ENCODE measurements around the gene TMEM62. TPM values are rescaled to one million over a fixed set of nuclear protein-coding genes. Genes with fewer than 3 reads are reported as not detected.
"Not testable (repeated sequence)": the region's sequence is repeated elsewhere in the genome, so short reads cannot be mapped to it uniquely, and the experiment has no call there.

Gene TMEM62
- polyA plus RNA-seq, 3 donors: 8.2 to 25.3 (median 10.3) TPM

DNA sequence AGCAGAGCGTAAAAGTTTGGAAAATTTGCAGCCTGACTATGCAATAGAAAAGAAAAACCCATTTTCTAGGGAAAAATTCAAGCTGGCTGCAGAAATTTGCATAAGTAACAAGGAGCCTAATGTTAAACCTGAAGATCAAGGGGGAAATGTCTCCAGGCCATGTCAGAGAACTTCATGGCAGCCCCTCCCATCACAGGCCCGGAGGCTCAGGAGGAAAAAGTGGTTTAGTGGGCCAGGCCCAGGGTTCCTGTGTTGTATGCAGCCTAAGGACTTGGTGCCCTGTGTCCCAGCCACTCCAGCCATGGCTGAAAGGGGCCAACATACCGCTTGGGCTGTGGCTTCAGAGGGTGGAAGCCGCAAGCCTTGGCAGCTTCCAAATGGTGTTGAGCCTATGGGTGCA is 65.2 kb downstream of the TMEM62 start:
- H3K27ac ChIP-seq (ENCODE audit: low read depth, low read length): not testable (repeated sequence)
- 93 to 100% (median 97%) methylated on average over 4 of the region's 4 CpGs for WGBS, 3 donors

- 96 to 98% (median 96%) methylated on average over 3 of the region's 3 CpGs for WGBS, 3 donors
- no peak overlapping the region for H3K27ac ChIP-seq (ENCODE audit: low read depth, low read length)
These were observed 65.6 kb downstream of the TMEM62 start for GRCh38 chr15:43198992-43199391.

DNA sequence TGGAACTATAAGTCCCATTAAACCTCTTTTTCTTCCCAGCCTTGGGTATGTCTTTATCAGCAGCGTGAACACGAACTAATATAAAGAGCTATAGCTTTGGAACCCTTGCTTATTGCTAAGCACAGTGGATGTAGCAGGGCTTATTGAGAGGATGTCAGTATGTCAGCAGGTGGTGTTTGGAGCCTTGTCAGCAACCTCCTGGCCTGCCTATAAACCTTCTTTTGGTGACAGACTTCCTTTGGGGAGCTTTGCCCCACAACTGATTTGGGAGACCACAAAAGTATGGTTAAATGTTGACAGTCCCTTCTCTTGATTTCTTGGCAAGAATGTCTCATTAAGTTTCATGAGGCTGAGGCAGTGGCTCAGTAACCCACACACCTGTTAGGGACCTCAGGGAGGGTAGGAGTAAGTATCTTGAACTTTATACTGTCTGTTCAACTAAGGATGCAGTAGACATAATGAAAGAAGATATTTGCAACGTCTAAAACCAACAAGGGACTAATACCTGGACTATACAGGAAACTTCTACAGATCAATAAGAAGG is 66.6 kb downstream of the TMEM62 start:
- 76 to 90% (median 89%) methylated on average over 3 of the region's 3 CpGs for WGBS, 3 donors
- H3K27ac ChIP-seq (ENCODE audit: low read depth, low read length): no peak overlapping the region

- 30 to 39% (median 33%) methylated on average over 8 of the region's 8 CpGs for WGBS, 3 donors
- H3K27ac ChIP-seq (ENCODE audit: low read depth, low read length): no peak overlapping the region
These were observed 70.9 kb downstream of the TMEM62 start for GRCh38 chr15:43204016-43204901.

GRCh38 chr15:43206054-43206453 is 72.7 kb downstream of the TMEM62 start:
- WGBS, 3 donors: 65 to 90% (median 87%) methylated on average over 5 of the region's 5 CpGs
- H3K27ac ChIP-seq (ENCODE audit: low read depth, low read length): no peak overlapping the region

DNA sequence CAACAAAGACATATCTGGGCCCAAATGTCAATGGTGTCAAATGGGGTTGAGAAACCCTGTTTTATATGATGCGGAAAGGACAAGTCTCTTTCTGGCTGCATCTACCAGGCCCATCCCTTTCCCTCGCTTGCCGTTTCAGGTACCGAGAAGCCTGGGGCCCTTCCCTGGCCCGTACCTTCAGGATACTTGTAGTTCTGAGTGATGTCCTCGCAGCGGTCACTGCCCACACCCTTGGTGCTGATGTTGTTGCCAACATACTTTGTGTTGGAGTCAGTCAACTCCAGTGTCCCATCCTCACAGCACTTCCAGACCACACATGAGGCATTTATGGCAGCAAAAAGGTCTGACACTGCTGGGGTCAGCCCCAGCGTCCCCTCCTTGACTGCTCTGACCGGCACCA is 73.6 kb downstream of the TMEM62 start:
- 84 to 93% (median 88%) methylated on average over 9 of the region's 9 CpGs for WGBS, 3 donors
- no peak overlapping the region for H3K27ac ChIP-seq (ENCODE audit: low read depth, low read length)

- no peak overlapping the region for H3K27ac ChIP-seq (ENCODE audit: low read depth, low read length)
- 57 to 68% (median 59%) methylated on average over 23 of the region's 23 CpGs for WGBS, 3 donors
These were observed 74.9 kb downstream of the TMEM62 start for GRCh38 chr15:43208052-43209002.

GRCh38 chr15:43209059-43209824 is 75.9 kb downstream of the TMEM62 start:
- WGBS, 3 donors: 63 to 77% (median 74%) methylated on average over 13 of the region's 13 CpGs

DNA sequence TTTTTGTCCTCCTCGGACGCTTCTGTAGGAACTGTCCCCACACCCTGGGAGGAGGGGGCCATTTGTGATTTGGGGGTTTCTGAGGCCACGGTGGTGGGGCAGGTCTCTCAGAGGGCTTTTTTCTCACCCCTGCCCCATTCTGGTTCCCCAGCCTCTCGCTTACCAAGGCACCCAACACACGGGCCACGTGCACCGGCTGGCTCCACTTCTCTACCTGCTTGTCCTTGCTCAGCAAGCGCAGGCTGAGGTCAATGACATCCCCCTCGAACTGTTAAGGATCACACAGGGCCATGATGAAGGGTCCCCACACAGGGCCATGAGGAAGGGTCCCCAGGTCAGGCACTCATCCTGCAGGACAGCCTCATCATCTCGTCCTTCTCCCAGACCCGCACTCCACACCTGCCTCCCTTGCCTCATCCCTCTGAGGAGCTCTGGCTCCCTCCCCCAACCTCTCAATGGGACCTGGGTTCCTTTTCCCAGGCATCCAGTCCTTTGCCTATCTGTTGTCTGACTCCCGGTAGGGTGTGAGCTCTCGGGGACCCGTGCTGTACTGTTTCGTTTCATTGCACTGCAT is 76.9 kb downstream of the TMEM62 start:
- 84 to 90% (median 88%) methylated on average over 15 of the region's 15 CpGs for WGBS, 3 donors
- H3K27ac ChIP-seq (ENCODE audit: low read depth, low read length): no peak overlapping the region

More at GRCh38 chr15:43209059-43209824, 75.9 kb downstream of the TMEM62 start:
- no peak overlapping the region for H3K27ac ChIP-seq (ENCODE audit: low read depth, low read length)

GRCh38 chr15:43210807-43211206 is 77.4 kb downstream of the TMEM62 start:
- 72 to 83% (median 80%) methylated on average over 9 of the region's 9 CpGs for WGBS, 3 donors
- no peak overlapping the region for H3K27ac ChIP-seq (ENCODE audit: low read depth, low read length)

- 80 to 88% (median 81%) methylated on average over 4 of the region's 4 CpGs for WGBS, 3 donors
These were observed 77.9 kb downstream of the TMEM62 start for GRCh38 chr15:43211224-43211735.

DNA sequence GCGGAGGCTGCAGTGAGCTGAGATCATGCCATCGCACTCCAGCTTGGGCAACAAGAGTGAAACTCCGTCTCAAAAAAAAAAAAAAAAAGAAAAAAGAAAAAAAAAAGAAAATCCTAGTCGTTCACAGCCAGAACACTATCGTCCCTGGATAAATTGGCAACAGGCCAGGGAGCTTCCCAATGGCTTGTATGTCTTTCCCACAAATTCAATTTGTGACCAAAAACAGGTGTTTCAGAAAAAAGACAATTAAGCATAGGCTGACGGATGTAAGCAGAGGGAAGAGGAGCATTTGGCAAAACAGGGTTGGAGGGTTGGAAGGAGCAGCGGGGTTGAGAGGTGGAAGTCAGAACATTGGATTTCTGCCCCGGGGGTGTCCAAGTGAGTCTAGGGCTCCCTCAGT is 78.9 kb downstream of the TMEM62 start:
- H3K27ac ChIP-seq (ENCODE audit: low read depth, low read length): no peak overlapping the region
- WGBS, 3 donors: 74 to 78% (median 77%) methylated on average over 8 of the region's 8 CpGs

More at GRCh38 chr15:43211224-43211735, 77.9 kb downstream of the TMEM62 start:
- no peak overlapping the region for H3K27ac ChIP-seq (ENCODE audit: low read depth, low read length)

GRCh38 chr15:43212951-43213350 is 79.6 kb downstream of the TMEM62 start:
- no peak overlapping the region for H3K27ac ChIP-seq (ENCODE audit: low read depth, low read length)

GRCh38 chr15:43213466-43213865 is 80.1 kb downstream of the TMEM62 start:
- WGBS, 3 donors: 79 to 84% (median 83%) methylated on average over 5 of the region's 5 CpGs
- no peak overlapping the region for H3K27ac ChIP-seq (ENCODE audit: low read depth, low read length)

- 66 to 77% (median 70%) methylated on average over 8 of the region's 8 CpGs for WGBS, 3 donors
- no peak overlapping the region for H3K27ac ChIP-seq (ENCODE audit: low read depth, low read length)
These were observed 80.8 kb downstream of the TMEM62 start for GRCh38 chr15:43214169-43214568.

DNA sequence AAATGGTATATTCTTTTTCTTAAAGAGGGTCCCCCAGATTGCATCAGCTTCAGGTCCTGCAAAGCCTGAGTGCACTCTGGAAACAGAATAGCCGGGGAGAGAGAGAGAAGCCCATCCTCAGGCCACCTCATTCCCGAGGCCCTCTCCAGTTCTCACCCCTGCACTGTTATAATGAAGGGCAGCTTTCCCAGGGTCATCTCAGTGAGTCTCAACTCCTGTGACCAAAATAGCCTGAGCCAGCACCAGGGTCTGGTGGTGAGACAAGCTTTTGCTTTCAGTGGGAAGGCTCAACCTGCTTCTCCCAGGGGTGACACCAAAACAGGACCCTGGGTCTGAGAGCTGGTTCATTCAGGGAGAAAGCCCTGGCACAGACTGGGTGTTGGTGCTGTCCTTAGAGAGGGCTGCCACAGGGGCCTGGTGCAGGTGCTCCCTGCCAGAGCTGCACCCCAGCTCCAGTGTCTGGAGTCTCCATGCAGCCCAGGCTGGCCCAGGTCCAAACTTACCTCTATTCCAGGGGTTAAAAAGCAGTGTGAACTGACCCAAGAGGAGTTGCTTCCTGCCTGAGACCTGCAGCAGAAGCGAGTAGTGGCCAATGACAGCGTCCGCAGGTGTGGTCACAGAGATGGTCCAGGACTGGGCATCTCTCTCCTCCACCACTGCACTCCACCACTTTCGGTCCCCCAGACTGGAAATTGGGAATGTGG is 81.4 kb downstream of the TMEM62 start:
- H3K27ac ChIP-seq (ENCODE audit: low read depth, low read length): no peak overlapping the region
- WGBS, 3 donors: 79 to 89% (median 89%) methylated on average over 6 of the region's 6 CpGs

DNA sequence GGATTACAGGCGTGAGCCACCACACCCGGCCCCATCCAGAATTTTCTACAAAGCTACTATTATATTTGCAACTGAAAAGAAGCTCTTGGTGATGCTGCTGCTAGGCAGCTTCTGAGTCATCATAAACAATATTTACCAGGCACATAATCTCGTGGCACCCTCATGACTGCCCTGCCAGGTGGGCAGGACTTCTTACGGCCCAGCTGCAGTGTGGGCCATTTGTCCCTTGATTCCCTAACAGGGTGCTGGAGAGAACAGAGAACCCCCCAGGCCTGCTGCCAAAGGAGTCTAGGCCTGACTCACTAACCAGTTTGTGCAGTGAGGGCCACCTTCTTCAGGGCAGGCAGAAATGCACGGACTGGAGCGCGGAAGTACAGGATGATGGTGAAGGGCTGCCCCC is 82.6 kb downstream of the TMEM62 start:
- WGBS, 3 donors: 81 to 90% (median 81%) methylated on average over 7 of the region's 7 CpGs
- H3K27ac ChIP-seq (ENCODE audit: low read depth, low read length): no peak overlapping the region
